H1 (cell line): ENCODE measurements around the gene PLCL2. TPM values are rescaled to one million over a fixed set of nuclear protein-coding genes. Genes with fewer than 3 reads are reported as not detected.

Experiments
- CTCF ChIA-PET: fragments of 300-600 bp; sonication (Branson Sonifier 250); formaldehyde crosslinking; loops from one replicate; lab custom pipeline; 2021; ENCODE audit not compliant: partially characterized antibody; lab: Charles Lee
- POLR2A ChIA-PET: fragments of 300-600 bp; sonication (Branson Sonifier 250); formaldehyde crosslinking; loops from one replicate; lab custom pipeline; 2021; ENCODE audit warnings: inconsistent platforms; ENCODE audit not compliant: partially characterized antibody; lab: Charles Lee
- DNase-seq, 2 experiments: peaks; one replicate each; pipeline versions ENCODE4 v3.0.0 to v3.0.0-alpha.2; 2010 to 2022; ENCODE audit warnings: low spot score in 2 of 2, low read depth in 1 of 2, mixed read lengths in 1 of 2
- FAIRE-seq: peaks from 2 replicates; lab custom pipeline; 2011; peaks lifted over from hg19 to GRCh38; lab: Jason Lieb, UNC
- H2AFZ ChIP-seq: 2 replicates; pipeline ENCODE4 v1.8.1; 2012; ENCODE audit warnings: low read length, inconsistent platforms
- H2AK5ac ChIP-seq: 2 replicates; pipeline ENCODE4 v1.6.1; 2013; ENCODE audit warnings: low read depth, low read length
- H2BK120ac ChIP-seq: replicated peaks from 2 replicates; pipeline ENCODE3; 2013; ENCODE audit warnings: low read depth, low read length, inconsistent platforms
- H2BK12ac ChIP-seq: 2 replicates; pipeline ENCODE4 v1.6.1; 2013; ENCODE audit warnings: low read depth, low read length
- H2BK15ac ChIP-seq: 2 replicates; pipeline ENCODE4 v1.6.1; 2013; ENCODE audit warnings: low read length
- H2BK20ac ChIP-seq: 2 replicates; pipeline ENCODE4 v1.6.1; 2013; ENCODE audit warnings: low read length
- H2BK5ac ChIP-seq: 2 replicates; pipeline ENCODE4 v1.6.1; 2013; ENCODE audit warnings: low read depth, low read length
- H3K14ac ChIP-seq: 2 replicates; pipeline ENCODE4 v1.6.1; 2013; ENCODE audit warnings: inconsistent platforms; ENCODE audit not compliant: insufficient read length
- H3K18ac ChIP-seq: 2 replicates; pipeline ENCODE4 v1.6.1; 2013; ENCODE audit warnings: low read length; ENCODE audit errors: extremely low read depth
- H3K23ac ChIP-seq: 2 replicates; pipeline ENCODE4 v1.6.1; 2013; ENCODE audit warnings: inconsistent platforms; ENCODE audit not compliant: insufficient read length
- H3K23me2 ChIP-seq: 2 replicates; pipeline ENCODE4 v1.6.1; 2013; ENCODE audit warnings: low read depth, low read length
- H3K27ac ChIP-seq: 2 replicates; pipeline ENCODE4 v1.6.1; 2011; ENCODE audit warnings: low read depth, low read length, inconsistent platforms
- H3K27me3 ChIP-seq, 4 experiments: replicated peaks in 1 of 4; 1 replicate in 1 of 4; 2 replicates in 3 of 4; pipeline versions ENCODE4 v1.6.1 to v1.8.1; 2011 to 2013; ENCODE audit warnings: low read length in 3 of 4, mild to moderate bottlenecking in 3 of 4, inconsistent platforms in 2 of 4, mixed read lengths in 2 of 4, moderate library complexity in 1 of 4; ENCODE audit not compliant: control insufficient read depth in 3 of 4, insufficient read depth in 3 of 4; ENCODE audit errors: extremely low read depth in 1 of 4
- H3K36me3 ChIP-seq, 4 experiments: 2 replicates each; pipeline versions ENCODE4 v1.6.1 to v1.8.1; 2011 to 2013; ENCODE audit warnings: mild to moderate bottlenecking in 4 of 4, low read length in 3 of 4, moderate library complexity in 2 of 4, control low read depth in 1 of 4, inconsistent platforms in 1 of 4; ENCODE audit not compliant: insufficient read depth in 4 of 4, control insufficient read depth in 2 of 4
- H3K4ac ChIP-seq: replicated peaks from 2 replicates; pipeline ENCODE3; 2013; ENCODE audit warnings: low read length, low read depth, mixed read lengths, inconsistent platforms; ENCODE audit not compliant: insufficient read length
- H3K4me1 ChIP-seq, 4 experiments: replicated peaks in 1 of 4; 1 replicate in 1 of 4; 2 replicates in 3 of 4; pipeline versions ENCODE4 v1.6.1 to v1.8.1; 2011 to 2013; ENCODE audit warnings: low read length in 3 of 4, inconsistent platforms in 2 of 4, mixed read lengths in 1 of 4; ENCODE audit not compliant: insufficient read depth in 4 of 4, control insufficient read depth in 3 of 4
- H3K4me2 ChIP-seq, 2 experiments: 2 replicates each; pipeline versions ENCODE4 v1.6.1 to v1.8.1; 2011 to 2013; ENCODE audit warnings: low read depth in 2 of 2, low read length in 2 of 2, control low read depth in 1 of 2, inconsistent platforms in 1 of 2, mild to moderate bottlenecking in 1 of 2; ENCODE audit not compliant: insufficient read depth in 1 of 2
- H3K4me3 ChIP-seq, 4 experiments: fragments of 200-600, 300-600 bp in 1 of 4; sonication (generic), shearing (Covaris generic), sonication (Bioruptor Twin) in 1 of 4; 2 replicates each; pipeline versions ENCODE4 v1.5.1 to v1.8.1; 2011 to 2016; ENCODE audit warnings: low read length in 4 of 4, low read depth in 3 of 4, control low read depth in 2 of 4, inconsistent platforms in 2 of 4, mild to moderate bottlenecking in 2 of 4, mixed read lengths in 1 of 4, moderate library complexity in 1 of 4; ENCODE audit not compliant: insufficient read depth in 2 of 4; ENCODE audit errors: extremely low read depth in 1 of 4
- H3K56ac ChIP-seq: replicated peaks from 2 replicates; pipeline ENCODE3; 2013; ENCODE audit warnings: low read depth, mild to moderate bottlenecking, mixed read lengths, low read length, inconsistent platforms; ENCODE audit not compliant: insufficient read length
- H3K79me1 ChIP-seq: 2 replicates; pipeline ENCODE4 v1.6.1; 2013; ENCODE audit warnings: low read depth, low read length, control low read depth
- H3K79me2 ChIP-seq, 2 experiments: 2 replicates each; pipeline versions ENCODE4 v1.6.1 to v1.8.1; 2012 to 2013; ENCODE audit warnings: low read length in 2 of 2, mild to moderate bottlenecking in 2 of 2, inconsistent platforms in 1 of 2; ENCODE audit not compliant: insufficient read depth in 2 of 2, control insufficient read depth in 1 of 2
- H3K9ac ChIP-seq, 4 experiments: replicated peaks in 1 of 4; 1 replicate in 1 of 4; 2 replicates in 3 of 4; pipeline versions ENCODE4 v1.6.1 to v1.8.1; 2011 to 2013; ENCODE audit warnings: low read depth in 3 of 4, low read length in 3 of 4, control low read depth in 2 of 4, mild to moderate bottlenecking in 2 of 4, moderate library complexity in 2 of 4, inconsistent platforms in 1 of 4; ENCODE audit errors: extremely low read depth in 1 of 4
- H3K9me3 ChIP-seq, 2 experiments: 2 replicates each; pipeline versions ENCODE4 v1.6.1 to v1.8.1; 2012 to 2013; ENCODE audit warnings: mild to moderate bottlenecking in 2 of 2, moderate library complexity in 2 of 2, control low read depth in 1 of 2, inconsistent platforms in 1 of 2, low read depth in 1 of 2, low read length in 1 of 2, mixed read lengths in 1 of 2; ENCODE audit not compliant: insufficient read depth in 2 of 2
- H4K20me1 ChIP-seq, 2 experiments: replicated peaks in 1 of 2; 2 replicates each; pipeline versions ENCODE3 to v1.8.1; 2011 to 2013; ENCODE audit warnings: inconsistent platforms in 2 of 2, low read length in 2 of 2, mild to moderate bottlenecking in 1 of 2; ENCODE audit not compliant: insufficient read depth in 2 of 2, control insufficient read depth in 1 of 2
- H4K5ac ChIP-seq: 2 replicates; pipeline ENCODE4 v1.6.1; 2013; ENCODE audit warnings: low read length, low read depth, mixed read lengths, inconsistent platforms; ENCODE audit not compliant: insufficient read length
- H4K8ac ChIP-seq: 2 replicates; pipeline ENCODE4 v1.8.0; 2013; ENCODE audit warnings: mild to moderate bottlenecking, moderate library complexity, low read length, inconsistent platforms; ENCODE audit not compliant: insufficient read depth; ENCODE audit errors: extremely low read depth
- H4K91ac ChIP-seq: replicated peaks from 2 replicates; pipeline ENCODE3; 2013; ENCODE audit warnings: low read length, mixed read lengths, inconsistent platforms; ENCODE audit not compliant: insufficient read length
- ASH2L ChIP-seq: fragments of 200-600, 300-600 bp; sonication (generic); IDR thresholded peaks from one replicate; pipeline ENCODE4 v1.7.1; 2017; ENCODE audit warnings: low read length
- BACH1 ChIP-seq: IDR thresholded peaks from 2 replicates; pipeline ENCODE4 v1.6.1; 2012; ENCODE audit warnings: low read length, improper control_type of control experiment
- CTBP2 ChIP-seq: IDR thresholded peaks from 2 replicates; pipeline ENCODE4 v1.7.0; 2011; ENCODE audit warnings: borderline replicate concordance, mild to moderate bottlenecking, moderate library complexity, mixed read lengths, low read length; ENCODE audit not compliant: insufficient read depth, insufficient read length
- GABPA ChIP-seq: IDR thresholded peaks from 2 replicates; pipeline ENCODE4 v1.6.1; 2011; ENCODE audit warnings: mild to moderate bottlenecking, low read length, moderate library complexity, borderline replicate concordance; ENCODE audit not compliant: insufficient read depth
- HDAC2 ChIP-seq, 2 experiments: fragments of 300-600 bp in 1 of 2; sonication (generic) in 1 of 2; IDR thresholded peaks; 2 replicates each; pipeline ENCODE4 v1.6.1; 2011 to 2012; ENCODE audit warnings: low read depth in 2 of 2, low read length in 2 of 2, mild to moderate bottlenecking in 2 of 2, moderate library complexity in 2 of 2, borderline replicate concordance in 1 of 2, inconsistent platforms in 1 of 2
- JUND ChIP-seq: IDR thresholded peaks from 2 replicates; pipeline ENCODE4 v1.6.1; 2011; ENCODE audit warnings: mild to moderate bottlenecking, improper control_type of control experiment, low read length
- KDM4A ChIP-seq: IDR thresholded peaks from one replicate; pipeline ENCODE4 v1.7.1; 2012; ENCODE audit warnings: low read depth, mild to moderate bottlenecking, moderate library complexity, low read length, inconsistent platforms; ENCODE audit not compliant: severe bottlenecking
- RNF2 ChIP-seq: fragments of 200-900, 300-1000 bp; sonication (generic); IDR thresholded peaks from 2 replicates; pipeline ENCODE4 v1.7.1; 2016; ENCODE audit warnings: borderline replicate concordance, low read depth, mild to moderate bottlenecking, antibody characterized with exemption, low read length; ENCODE audit not compliant: poor library complexity, severe bottlenecking; ENCODE audit errors: missing control alignments
- SIRT6 ChIP-seq: IDR thresholded peaks from one replicate; pipeline ENCODE4 v1.7.1; 2012; ENCODE audit warnings: low read length, inconsistent platforms
- SP2 ChIP-seq: IDR thresholded peaks from 2 replicates; pipeline ENCODE4 v1.6.1; 2012; ENCODE audit warnings: mild to moderate bottlenecking, low read length, inconsistent platforms
- ZNF274 ChIP-seq: IDR thresholded peaks from 2 replicates; pipeline ENCODE4 v1.7.0; 2012; ENCODE audit warnings: low read length, borderline replicate concordance; ENCODE audit errors: extremely low read depth
- WGBS, 2 experiments: shearing (Covaris generic) in 1 of 2; methylation state at CpG; one replicate each; pipeline versions ENCODE4 v1.1.6 to v1.1.7; 2013 to 2015; ENCODE audit warnings: low lambda C conversion rate in 2 of 2, mixed read lengths in 2 of 2, inconsistent platforms in 1 of 2, low coverage in 1 of 2, missing lambda C conversion rate in 1 of 2; ENCODE audit not compliant: insufficient replicate concordance in 2 of 2, insufficient coverage in 1 of 2, insufficient read length in 1 of 2; ENCODE audit errors: extremely low coverage in 1 of 2, missing lambda C conversion rate in 1 of 2; 5-methylcytosine and 5-hydroxymethylcytosine counted together
- polyA plus RNA-seq, 7 experiments: library from polyadenylated mRNA; depleted of rRNA in 3 of 7; stranded (reverse) in 5 of 7; unstranded in 2 of 7; fragments of >200 nt in 5 of 7; fragments of 200-250 nt in 2 of 7; gene quantifications; 1 replicate in 5 of 7; 2 replicates in 1 of 7; 4 replicates in 1 of 7; pipeline versions ENCODE4 v1.2.1 to v1.2.3, GENCODE V29; 2011 to 2013; ENCODE audit warnings: missing spikeins in 2 of 7, mixed read lengths in 2 of 7
- total RNA-seq: library from RNA; stranded (reverse); fragmentation: NEBNext Ultra II Directional; extraction: Animal tissue kit (Norgen Biotek cat#: 25700); gene quantifications from 2 replicates; pipeline ENCODE4 v1.2.1, GENCODE V29; 2021
- TF ChIP-seq, protein P1 (sequence below): IDR thresholded peaks from 2 replicates; pipeline ENCODE4 v1.6.1; 2012; ENCODE audit warnings: inconsistent platforms

PLCL2 gene
- total and polyA plus RNA-seq, 2 of the 8 experiments (the other 6 are each of a cell fraction or from before 2014, with no cell fraction given), result 3.5 to 6.8 TPM

DNA sequence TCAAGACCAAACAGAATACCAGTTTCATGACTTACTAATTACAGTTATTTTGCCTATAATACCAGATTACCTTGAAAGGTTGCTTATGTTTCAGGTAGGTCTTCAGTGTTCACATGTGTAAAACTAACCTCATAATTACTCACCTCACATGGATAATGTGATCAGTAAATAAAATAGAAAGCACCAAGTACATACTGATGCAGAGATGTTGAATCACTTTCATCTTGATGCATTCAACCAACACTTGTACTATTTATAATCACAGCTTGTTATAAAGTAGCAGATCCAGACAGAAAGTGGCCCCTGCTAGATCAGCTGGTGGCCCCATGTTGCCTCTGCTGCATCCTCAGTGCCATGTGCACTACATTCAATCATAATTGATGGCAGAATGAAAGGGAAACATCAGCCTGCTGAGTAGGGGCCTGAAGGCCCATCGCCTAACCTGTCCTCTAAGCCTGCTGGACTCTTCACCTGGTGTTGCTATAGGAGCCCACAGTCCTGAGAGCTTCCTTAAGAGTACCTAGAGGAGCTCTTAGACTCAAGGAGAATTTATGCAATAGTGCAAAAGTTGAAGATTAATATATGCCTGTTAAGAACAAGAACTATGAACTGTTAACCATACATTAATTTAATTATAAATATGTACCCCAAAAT lies 154.3 kb downstream of the PLCL2 start:
- H3K4ac ChIP-seq, result no peak overlapping the region
- POLR2A ChIA-PET, result no interaction called here
- DNase-seq (no peak), FAIRE-seq (no peak)
- peaks cover 0 to 4% (median 0%) of the 10 kb centered on the region in 4 experiments; a peak in 1 of 8 replicates for H3K36me3 ChIP-seq
- H2BK12ac ChIP-seq, result no peak overlapping the region
- no peak overlapping the region for H3K9ac ChIP-seq
- H3K27ac ChIP-seq, result no peak overlapping the region
- H2BK15ac ChIP-seq, result no peak overlapping the region
- H3K79me2 ChIP-seq, result no peaks in the 10 kb centered on the region
- no peaks in the 10 kb centered on the region for H4K20me1 ChIP-seq
- H3K27me3 ChIP-seq, result no peaks in the 10 kb centered on the region
- no peaks in the 10 kb centered on the region for H3K4me1 ChIP-seq
- H4K91ac ChIP-seq, result no peak overlapping the region
- CTCF ChIA-PET, result interaction anchor here (0.7 to 1.8 kb wide), 3 partner anchors 9 to 158 kb away, joined by 3 to 4 read pairs (median 4); no protein-coding TSS in a partner anchor
- H3K9me3 ChIP-seq, result no peaks in the 10 kb centered on the region
- no peak overlapping the region for H3K23ac ChIP-seq
- no peak overlapping the region for H2BK120ac ChIP-seq
- H3K18ac ChIP-seq, result no peak overlapping the region
- no peak overlapping the region for H3K56ac ChIP-seq
- H4K8ac ChIP-seq, result no peak overlapping the region
- WGBS, 2 experiments, result 92% methylated on average over 1 of the region's 1 CpG; no CpG with 5 or more reads in 1 of the 2 experiments
- no peaks in the 10 kb centered on the region for H3K79me1 ChIP-seq
- no peak overlapping the region for H2AK5ac ChIP-seq
- H2BK5ac ChIP-seq, result no peak overlapping the region
- H2AFZ ChIP-seq, result no peak overlapping the region
- no peak overlapping the region for H2BK20ac ChIP-seq
- no peak overlapping the region for H3K14ac ChIP-seq
- H3K4me3 ChIP-seq, result no peak overlapping the region
- H4K5ac ChIP-seq, result no peak overlapping the region
- no peaks in the 10 kb centered on the region for H3K23me2 ChIP-seq
- no peak overlapping the region for H3K4me2 ChIP-seq
- TF ChIP-seq RNF2, result no peak
- no peak for TF ChIP-seq JUND
- TF ChIP-seq HDAC2 (IDR thresholded peaks at IDR 0.05; ENCODE audit: borderline replicate concordance in 1 of 2, low read depth in 2 of 2, low read length in 2 of 2), result no peak
- TF ChIP-seq GABPA, result no peak
- no peak for TF ChIP-seq KDM4A
- TF ChIP-seq BACH1, result no peak
- no peak for TF ChIP-seq SIRT6
- TF ChIP-seq SP2, result no peak
- no peak for TF ChIP-seq ZNF274
- TF ChIP-seq CTBP2, result no peak
- TF ChIP-seq ASH2L, result no peak
- TF ChIP-seq, protein P1, sequence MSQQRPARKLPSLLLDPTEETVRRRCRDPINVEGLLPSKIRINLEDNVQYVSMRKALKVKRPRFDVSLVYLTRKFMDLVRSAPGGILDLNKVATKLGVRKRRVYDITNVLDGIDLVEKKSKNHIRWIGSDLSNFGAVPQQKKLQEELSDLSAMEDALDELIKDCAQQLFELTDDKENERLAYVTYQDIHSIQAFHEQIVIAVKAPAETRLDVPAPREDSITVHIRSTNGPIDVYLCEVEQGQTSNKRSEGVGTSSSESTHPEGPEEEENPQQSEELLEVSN, result no peak
